Measurements from ENCODE around the gene MEIKIN. TPM values are rescaled to one million over a fixed set of nuclear protein-coding genes. Genes with fewer than 3 reads are reported as not detected.

Gene MEIKIN
- total and polyA plus RNA-seq, 2 experiments from 2014 or later = not detected

DNA sequence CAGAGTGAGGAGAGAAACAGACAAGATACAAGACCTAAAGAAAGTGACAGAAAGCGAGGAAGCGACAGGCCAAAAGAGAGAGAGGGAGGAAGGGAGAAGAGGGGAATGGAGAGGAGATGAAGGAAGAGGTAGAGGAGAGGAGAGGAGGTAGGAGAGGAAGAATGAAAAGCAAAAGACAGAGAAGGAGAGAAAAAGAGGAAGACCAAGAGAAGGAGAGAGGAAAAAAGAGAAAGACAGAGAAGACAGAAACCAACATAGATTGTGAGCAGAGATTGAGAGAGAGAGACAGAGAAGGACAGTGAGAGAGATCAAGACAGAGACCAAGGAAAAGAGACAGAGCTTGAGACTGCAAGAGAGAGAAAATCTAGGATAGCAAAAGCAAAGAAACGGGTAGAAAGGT lies 90.0 kb downstream of the MEIKIN start:
- no peaks in the 10 kb centered on the region for H3K79me2 ChIP-seq (replicated peaks; ENCODE audit: insufficient read depth)
- H3K27me3 Mint-ChIP-seq (ENCODE audit: insufficient read depth, low read depth, poor library complexity) = no peaks in the 10 kb centered on the region
- H3F3A ChIP-seq (replicated peaks; ENCODE audit: low read depth) = no peaks in the 10 kb centered on the region
- H3K4me3 Mint-ChIP-seq = no peak overlapping the region
- no peak for TF ChIP-seq NANOG (IDR thresholded peaks at IDR 0.05; ENCODE audit: borderline replicate concordance)
- TF ChIP-seq POLR2AphosphoS5 (IDR thresholded peaks at IDR 0.05; ENCODE audit: low read depth) = no peak
- TF ChIP-seq, protein P1, sequence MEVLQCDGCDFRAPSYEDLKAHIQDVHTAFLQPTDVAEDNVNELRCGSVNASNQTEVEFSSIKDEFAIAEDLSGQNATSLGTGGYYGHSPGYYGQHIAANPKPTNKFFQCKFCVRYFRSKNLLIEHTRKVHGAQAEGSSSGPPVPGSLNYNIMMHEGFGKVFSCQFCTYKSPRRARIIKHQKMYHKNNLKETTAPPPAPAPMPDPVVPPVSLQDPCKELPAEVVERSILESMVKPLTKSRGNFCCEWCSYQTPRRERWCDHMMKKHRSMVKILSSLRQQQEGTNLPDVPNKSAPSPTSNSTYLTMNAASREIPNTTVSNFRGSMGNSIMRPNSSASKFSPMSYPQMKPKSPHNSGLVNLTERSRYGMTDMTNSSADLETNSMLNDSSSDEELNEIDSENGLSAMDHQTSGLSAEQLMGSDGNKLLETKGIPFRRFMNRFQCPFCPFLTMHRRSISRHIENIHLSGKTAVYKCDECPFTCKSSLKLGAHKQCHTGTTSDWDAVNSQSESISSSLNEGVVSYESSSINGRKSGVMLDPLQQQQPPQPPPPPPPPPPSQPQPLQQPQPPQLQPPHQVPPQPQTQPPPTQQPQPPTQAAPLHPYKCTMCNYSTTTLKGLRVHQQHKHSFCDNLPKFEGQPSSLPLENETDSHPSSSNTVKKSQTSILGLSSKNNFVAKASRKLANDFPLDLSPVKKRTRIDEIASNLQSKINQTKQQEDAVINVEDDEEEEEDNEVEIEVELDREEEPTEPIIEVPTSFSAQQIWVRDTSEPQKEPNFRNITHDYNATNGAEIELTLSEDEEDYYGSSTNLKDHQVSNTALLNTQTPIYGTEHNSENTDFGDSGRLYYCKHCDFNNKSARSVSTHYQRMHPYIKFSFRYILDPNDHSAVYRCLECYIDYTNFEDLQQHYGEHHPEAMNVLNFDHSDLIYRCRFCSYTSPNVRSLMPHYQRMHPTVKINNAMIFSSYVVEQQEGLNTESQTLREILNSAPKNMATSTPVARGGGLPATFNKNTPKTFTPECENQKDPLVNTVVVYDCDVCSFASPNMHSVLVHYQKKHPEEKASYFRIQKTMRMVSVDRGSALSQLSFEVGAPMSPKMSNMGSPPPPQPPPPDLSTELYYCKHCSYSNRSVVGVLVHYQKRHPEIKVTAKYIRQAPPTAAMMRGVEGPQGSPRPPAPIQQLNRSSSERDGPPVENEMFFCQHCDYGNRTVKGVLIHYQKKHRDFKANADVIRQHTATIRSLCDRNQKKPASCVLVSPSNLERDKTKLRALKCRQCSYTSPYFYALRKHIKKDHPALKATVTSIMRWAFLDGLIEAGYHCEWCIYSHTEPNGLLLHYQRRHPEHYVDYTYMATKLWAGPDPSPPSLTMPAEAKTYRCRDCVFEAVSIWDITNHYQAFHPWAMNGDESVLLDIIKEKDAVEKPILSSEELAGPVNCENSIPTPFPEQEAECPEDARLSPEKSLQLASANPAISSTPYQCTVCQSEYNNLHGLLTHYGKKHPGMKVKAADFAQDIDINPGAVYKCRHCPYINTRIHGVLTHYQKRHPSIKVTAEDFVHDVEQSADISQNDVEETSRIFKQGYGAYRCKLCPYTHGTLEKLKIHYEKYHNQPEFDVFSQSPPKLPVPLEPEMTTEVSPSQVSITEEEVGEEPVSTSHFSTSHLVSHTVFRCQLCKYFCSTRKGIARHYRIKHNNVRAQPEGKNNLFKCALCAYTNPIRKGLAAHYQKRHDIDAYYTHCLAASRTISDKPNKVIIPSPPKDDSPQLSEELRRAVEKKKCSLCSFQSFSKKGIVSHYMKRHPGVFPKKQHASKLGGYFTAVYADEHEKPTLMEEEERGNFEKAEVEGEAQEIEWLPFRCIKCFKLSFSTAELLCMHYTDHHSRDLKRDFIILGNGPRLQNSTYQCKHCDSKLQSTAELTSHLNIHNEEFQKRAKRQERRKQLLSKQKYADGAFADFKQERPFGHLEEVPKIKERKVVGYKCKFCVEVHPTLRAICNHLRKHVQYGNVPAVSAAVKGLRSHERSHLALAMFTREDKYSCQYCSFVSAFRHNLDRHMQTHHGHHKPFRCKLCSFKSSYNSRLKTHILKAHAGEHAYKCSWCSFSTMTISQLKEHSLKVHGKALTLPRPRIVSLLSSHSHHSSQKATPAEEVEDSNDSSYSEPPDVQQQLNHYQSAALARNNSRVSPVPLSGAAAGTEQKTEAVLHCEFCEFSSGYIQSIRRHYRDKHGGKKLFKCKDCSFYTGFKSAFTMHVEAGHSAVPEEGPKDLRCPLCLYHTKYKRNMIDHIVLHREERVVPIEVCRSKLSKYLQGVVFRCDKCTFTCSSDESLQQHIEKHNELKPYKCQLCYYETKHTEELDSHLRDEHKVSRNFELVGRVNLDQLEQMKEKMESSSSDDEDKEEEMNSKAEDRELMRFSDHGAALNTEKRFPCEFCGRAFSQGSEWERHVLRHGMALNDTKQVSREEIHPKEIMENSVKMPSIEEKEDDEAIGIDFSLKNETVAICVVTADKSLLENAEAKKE (CRISPR knock-in tag; IDR thresholded peaks at IDR 0.05) = no peak
- TF ChIP-seq ETS1 (IDR thresholded peaks at IDR 0.05) = no peak
- TF ChIP-seq ZNF331 (CRISPR knock-in tag; IDR thresholded peaks at IDR 0.05; ENCODE audit: low read depth) = no peak
- no peak for TF ChIP-seq ZNF114 (CRISPR knock-in tag; IDR thresholded peaks at IDR 0.05)
- no peak for TF ChIP-seq JUNB (IDR thresholded peaks at IDR 0.05; ENCODE audit: unreplicated experiment)
- TF ChIP-seq STAT1 (IDR thresholded peaks at IDR 0.05; ENCODE audit: unreplicated experiment) = no peak
- TF ChIP-seq EZH2phosphoT487 (IDR thresholded peaks at IDR 0.05; ENCODE audit: unreplicated experiment) = no peak
- no peak for TF ChIP-seq CREB1 (CRISPR knock-in tag; IDR thresholded peaks at IDR 0.05; ENCODE audit: low read depth)
- no peak for TF ChIP-seq CTCF (conservative IDR thresholded peaks at IDR 0.05; ENCODE audit: low read depth in 2 of 2)
- no peak for TF ChIP-seq EZH2 (IDR thresholded peaks at IDR 0.05; ENCODE audit: low read depth, unreplicated experiment)
- H3K4me1 ChIP-seq (ENCODE audit: insufficient read depth) = no peaks in the 10 kb centered on the region
- H3K9me2 ChIP-seq (ENCODE audit: insufficient read depth) = 0 out of 2 replicates have a peak, but pooled peaks cover 4% of the 10 kb centered on the region
- no peak overlapping the region for H3K4me3 ChIP-seq
- no peaks in the 10 kb centered on the region for H3K4me1 Mint-ChIP-seq
- no peak for DNase-seq (ENCODE audit: low spot score)
- H3K27me3 ChIP-seq (ENCODE audit: insufficient read depth) = no peaks in the 10 kb centered on the region
- no peak overlapping the region for H3K27ac ChIP-seq (ENCODE audit: low read depth)
- ATAC-seq = no peak
- no peaks in the 10 kb centered on the region for H3K36me3 Mint-ChIP-seq (ENCODE audit: low read depth)
- H3K9me3 Mint-ChIP-seq = no peaks in the 10 kb centered on the region
- H3K4me2 ChIP-seq = no peak overlapping the region
- no peaks in the 10 kb centered on the region for H3K36me3 ChIP-seq (ENCODE audit: insufficient read depth)
- H3K27ac Mint-ChIP-seq = no peak overlapping the region
- no peaks in the 10 kb centered on the region for H4K20me1 ChIP-seq (replicated peaks; ENCODE audit: insufficient read depth)
- no peak overlapping the region for H2AFZ ChIP-seq
